Loucy (cell line): ENCODE measurements around the gene NPTX1.

Source experiments
- H2AFZ ChIP-seq: fragments of 200-600 bp; sonication (generic); 2 replicates; pipeline ENCODE4 v1.6.0; 2016; ENCODE audit warnings: antibody characterized with exemption, mild to moderate bottlenecking, low read length, moderate library complexity
- H3F3A ChIP-seq: fragments of 200-600 bp; 2 replicates; pipeline ENCODE4 v1.6.0; 2016; ENCODE audit warnings: antibody characterized with exemption, low read depth, mild to moderate bottlenecking
- H3K27me3 ChIP-seq: fragments of 200-600 bp; sonication (generic); 2 replicates; pipeline ENCODE4 v1.6.1; 2014; ENCODE audit warnings: low read length, mild to moderate bottlenecking; ENCODE audit not compliant: insufficient read depth, poor library complexity, severe bottlenecking
- H3K36me3 ChIP-seq: fragments of 200-600 bp; sonication (generic); 2 replicates; pipeline ENCODE4 v1.6.1; 2016; ENCODE audit warnings: low read length; ENCODE audit not compliant: insufficient read depth
- H3K4me1 ChIP-seq: fragments of 200-600 bp; sonication (generic); 2 replicates; pipeline ENCODE4 v1.5.1; 2014; ENCODE audit warnings: low read length, mild to moderate bottlenecking; ENCODE audit not compliant: insufficient read depth, poor library complexity, severe bottlenecking
- H3K4me2 ChIP-seq: fragments of 200-600 bp; sonication (generic); 2 replicates; pipeline ENCODE4 v1.6.0; 2014; ENCODE audit warnings: antibody characterized with exemption, low read length, low read depth, mild to moderate bottlenecking; ENCODE audit not compliant: poor library complexity, severe bottlenecking
- H3K4me3 ChIP-seq: fragments of 200-600 bp; sonication (generic); 2 replicates; pipeline ENCODE4 v1.5.1; 2014; ENCODE audit warnings: low read length, mild to moderate bottlenecking, mixed read lengths; ENCODE audit not compliant: poor library complexity, severe bottlenecking
- H3K79me2 ChIP-seq: fragments of 200-600 bp; sonication (generic); 2 replicates; pipeline ENCODE4 v1.6.1; 2014; ENCODE audit warnings: low read length; ENCODE audit not compliant: insufficient read depth
- H3K9ac ChIP-seq: fragments of 200-600 bp; sonication (generic); 2 replicates; pipeline ENCODE4 v1.6.0; 2014; ENCODE audit warnings: mild to moderate bottlenecking, low read depth, low read length, moderate library complexity; ENCODE audit not compliant: poor library complexity, severe bottlenecking
- H3K9me2 ChIP-seq: fragments of 200-600 bp; sonication (generic); replicated peaks from 2 replicates; pipeline ENCODE4 v1.6.1; 2016; ENCODE audit warnings: low read depth, low read length, mixed read lengths
- H3K9me3 ChIP-seq: fragments of 200-600 bp; sonication (generic); 2 replicates; pipeline ENCODE4 v1.6.1; 2014; ENCODE audit warnings: mild to moderate bottlenecking, antibody characterized with exemption, low read length, low read depth; ENCODE audit not compliant: insufficient read depth
- H4K20me1 ChIP-seq: fragments of 200-600 bp; sonication (generic); 2 replicates; pipeline ENCODE4 v1.6.0; 2014; ENCODE audit warnings: antibody characterized with exemption, low read length, mild to moderate bottlenecking; ENCODE audit not compliant: insufficient read depth, poor library complexity, severe bottlenecking
- EZH2phosphoT487 ChIP-seq: fragments of 200-600 bp; IDR thresholded peaks from 2 replicates; pipeline ENCODE4 v1.6.1; 2018; ENCODE audit warnings: antibody characterized with exemption, mild to moderate bottlenecking, moderate library complexity, borderline replicate concordance
- TF ChIP-seq, protein P1 (sequence below): fragments of 200-600 bp; sonication (generic); conservative IDR thresholded peaks from 2 replicates; pipeline ENCODE4 v1.5.1; 2014; ENCODE audit warnings: mild to moderate bottlenecking, antibody characterized with exemption, low read length

The NPTX1 gene

DNA sequence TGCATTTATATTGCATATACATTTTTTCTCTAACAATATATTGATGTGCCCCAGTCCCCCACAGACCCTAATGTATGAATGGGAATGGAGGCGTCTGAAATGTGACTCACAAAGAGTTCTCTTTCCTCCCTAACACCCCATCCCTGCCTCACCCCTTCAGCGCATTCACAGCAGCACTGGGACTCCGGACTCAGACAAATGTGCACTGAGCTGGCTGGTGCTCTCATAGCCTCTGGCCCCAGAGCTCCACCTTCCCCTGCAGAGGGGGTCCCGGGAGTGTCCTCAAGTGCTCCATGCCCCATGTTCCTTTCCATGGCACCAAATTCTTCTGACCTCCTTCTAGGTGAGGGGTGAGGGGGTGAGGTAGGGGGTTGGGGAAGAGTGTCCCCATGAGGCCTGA is 20.6 kb downstream of the NPTX1 start:
- Histone ChIP-seq H3F3A (no peaks in the 10 kb centered on the region), H3K79me2 (peaks cover 16% of the 10 kb centered on the region), H2AFZ (no peak overlapping the region), H3K4me1 (peaks cover 54% of the 10 kb centered on the region), H3K9ac (peak overlapping the region; percentile 100), H3K4me2 (peak overlapping the region; percentile 92), H3K36me3 (no peaks in the 10 kb centered on the region), H4K20me1 (no peaks in the 10 kb centered on the region), H3K9me3 (no peaks in the 10 kb centered on the region), H3K27me3 (no peaks in the 10 kb centered on the region), H3K4me3 (peak overlapping the region; percentile 100), H3K9me2 (no peaks in the 10 kb centered on the region)
- TF ChIP-seq EZH2phosphoT487, result no peak
- TF ChIP-seq, protein P1, sequence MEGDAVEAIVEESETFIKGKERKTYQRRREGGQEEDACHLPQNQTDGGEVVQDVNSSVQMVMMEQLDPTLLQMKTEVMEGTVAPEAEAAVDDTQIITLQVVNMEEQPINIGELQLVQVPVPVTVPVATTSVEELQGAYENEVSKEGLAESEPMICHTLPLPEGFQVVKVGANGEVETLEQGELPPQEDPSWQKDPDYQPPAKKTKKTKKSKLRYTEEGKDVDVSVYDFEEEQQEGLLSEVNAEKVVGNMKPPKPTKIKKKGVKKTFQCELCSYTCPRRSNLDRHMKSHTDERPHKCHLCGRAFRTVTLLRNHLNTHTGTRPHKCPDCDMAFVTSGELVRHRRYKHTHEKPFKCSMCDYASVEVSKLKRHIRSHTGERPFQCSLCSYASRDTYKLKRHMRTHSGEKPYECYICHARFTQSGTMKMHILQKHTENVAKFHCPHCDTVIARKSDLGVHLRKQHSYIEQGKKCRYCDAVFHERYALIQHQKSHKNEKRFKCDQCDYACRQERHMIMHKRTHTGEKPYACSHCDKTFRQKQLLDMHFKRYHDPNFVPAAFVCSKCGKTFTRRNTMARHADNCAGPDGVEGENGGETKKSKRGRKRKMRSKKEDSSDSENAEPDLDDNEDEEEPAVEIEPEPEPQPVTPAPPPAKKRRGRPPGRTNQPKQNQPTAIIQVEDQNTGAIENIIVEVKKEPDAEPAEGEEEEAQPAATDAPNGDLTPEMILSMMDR, result no peak

DNA sequence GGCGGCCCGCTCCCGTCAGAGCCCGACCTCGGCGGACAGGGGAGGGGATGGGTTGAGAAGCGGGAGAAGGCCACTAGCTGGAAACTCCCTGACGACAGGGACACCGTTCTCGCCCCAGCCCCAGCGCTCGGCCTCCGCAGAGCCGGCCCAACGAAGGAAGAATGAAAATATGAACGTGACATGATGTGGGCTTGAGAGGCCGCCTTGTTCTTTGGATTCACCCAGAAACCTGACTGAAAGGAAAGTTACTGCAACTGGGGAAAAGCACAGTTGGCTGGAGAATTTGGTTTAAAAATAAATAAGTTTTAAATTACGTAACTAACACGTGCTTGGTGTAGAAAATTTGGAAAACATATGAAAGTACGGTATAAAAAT is 21.1 kb downstream of the NPTX1 start:
- Histone ChIP-seq H3K36me3 (no peaks in the 10 kb centered on the region), H3K9me2 (no peaks in the 10 kb centered on the region), H3K9ac (peak overlapping the region; percentile 100), H2AFZ (peak overlapping the region; percentile 84), H3K4me1 (peaks cover 54% of the 10 kb centered on the region), H3K79me2 (peaks cover 16% of the 10 kb centered on the region), H3K4me3 (peak overlapping the region; percentile 100), H3K9me3 (no peaks in the 10 kb centered on the region), H3F3A (no peaks in the 10 kb centered on the region), H4K20me1 (no peaks in the 10 kb centered on the region), H3K27me3 (no peaks in the 10 kb centered on the region), H3K4me2 (peak overlapping the region; percentile 92)
- TF ChIP-seq, protein P1, result no peak
- no peak for TF ChIP-seq EZH2phosphoT487

- TF ChIP-seq, protein P1, result no peak
- no peak for TF ChIP-seq EZH2phosphoT487
- H3K36me3 ChIP-seq, result no peaks in the 10 kb centered on the region
- H3K4me1 ChIP-seq, result peaks cover 54% of the 10 kb centered on the region
- peaks cover 16% of the 10 kb centered on the region for H3K79me2 ChIP-seq
- no peaks in the 10 kb centered on the region for H3K9me3 ChIP-seq
- H3K9ac ChIP-seq, result peak overlapping the region; percentile 100
- peak overlapping the region; percentile 84 for H2AFZ ChIP-seq
- peak overlapping the region; percentile 100 for H3K4me3 ChIP-seq
- H3F3A ChIP-seq, result no peaks in the 10 kb centered on the region
- H3K4me2 ChIP-seq, result peak overlapping the region; percentile 99
- no peaks in the 10 kb centered on the region for H4K20me1 ChIP-seq
- H3K9me2 ChIP-seq, result no peaks in the 10 kb centered on the region
- H3K27me3 ChIP-seq, result no peaks in the 10 kb centered on the region
Measured at GRCh38 chr17:80454557-80455335, 21.7 kb downstream of the NPTX1 start.
